GM21390 (cell line): Measurements from ENCODE around the gene ZBTB44.
"Not testable (repeated sequence)": the region's sequence is repeated elsewhere in the genome, so short reads cannot be mapped to it uniquely, and the experiment has no call there.

ENCODE experiments used
- ATAC-seq: cut with Tn5 transposase; IDR thresholded peaks from one replicate; pipeline ENCODE4 v1.9.1; 2021; ENCODE audit not compliant: unreplicated experiment

Gene ZBTB44

DNA sequence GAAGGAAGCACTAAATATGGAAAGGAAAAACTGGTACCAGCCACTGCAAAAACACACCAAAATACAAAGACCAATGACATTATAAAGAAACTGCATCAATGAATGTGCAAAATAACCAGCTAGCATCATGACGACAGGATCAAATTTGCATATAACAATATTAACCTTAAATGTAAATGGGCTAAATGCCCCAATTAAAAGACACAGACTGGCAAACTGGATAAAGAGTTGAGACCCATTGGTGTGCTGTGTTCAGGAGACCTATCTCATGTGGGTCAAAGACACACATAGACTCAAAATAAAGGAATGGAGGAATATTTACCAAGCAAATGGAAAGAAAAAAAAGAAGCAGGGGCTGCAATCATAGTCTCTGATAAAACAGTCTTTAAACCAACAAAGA, 63.0 kb downstream of the ZBTB44 start:
- not testable (repeated sequence) for ATAC-seq

DNA sequence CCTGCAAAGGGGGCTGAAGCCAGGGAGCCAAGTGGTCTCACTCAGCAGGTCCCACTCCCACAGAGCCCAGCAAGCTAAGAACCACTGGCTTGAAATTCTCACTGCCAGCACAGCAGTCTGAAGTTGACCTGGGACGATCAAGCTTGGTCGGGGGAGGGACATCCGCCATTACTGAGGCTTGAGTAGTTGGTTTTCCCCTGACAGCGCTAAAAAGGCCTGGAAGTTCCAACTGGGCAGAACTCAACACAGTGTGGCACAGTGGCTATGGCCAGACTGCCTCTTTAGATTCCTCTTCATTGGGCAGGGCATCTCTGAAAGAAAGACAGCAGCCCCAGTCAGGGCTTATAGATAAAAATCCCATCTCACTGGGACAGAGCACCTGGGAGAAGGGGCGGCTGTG, 64.8 kb downstream of the ZBTB44 start:
- not testable (repeated sequence) for ATAC-seq

DNA sequence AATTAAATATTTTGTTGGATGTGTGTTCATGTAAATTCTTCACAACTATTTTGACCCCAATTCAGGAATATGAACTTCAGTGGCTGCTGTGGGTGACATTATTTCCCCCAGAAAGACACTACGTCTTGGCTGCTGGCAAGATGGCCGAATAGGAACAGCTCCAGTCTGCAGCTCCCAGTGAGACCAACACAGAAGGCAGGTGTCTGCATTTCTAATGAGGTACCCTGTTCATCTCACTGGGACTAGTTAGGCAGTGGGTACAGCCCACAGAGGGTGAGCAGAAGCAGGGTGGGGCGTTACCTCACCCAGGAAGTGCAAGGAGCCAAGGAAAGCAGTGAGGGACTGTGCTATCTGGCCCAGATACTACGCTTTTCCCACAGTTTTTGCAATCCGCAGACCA, 65.3 kb downstream of the ZBTB44 start:
- ATAC-seq = no peak

DNA sequence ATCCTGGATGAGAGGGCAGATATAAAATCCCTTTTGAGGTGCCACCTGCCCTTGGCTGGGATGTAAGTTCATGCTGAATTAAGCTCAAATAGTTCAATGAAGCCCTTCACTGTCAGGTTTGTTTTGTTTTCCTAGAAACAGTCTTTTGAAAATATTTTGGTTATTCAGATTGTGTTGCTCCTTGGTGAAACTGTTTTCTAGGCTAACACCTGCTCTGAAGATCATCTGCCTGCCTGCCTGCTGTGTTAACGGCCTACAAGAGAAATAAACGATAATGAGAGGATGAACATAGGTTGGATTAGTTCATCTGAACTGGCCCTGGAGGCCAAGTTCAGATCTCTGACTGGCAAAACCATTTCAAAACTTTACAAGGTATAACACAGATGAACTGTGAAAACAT, 67.4 kb downstream of the ZBTB44 start:
- ATAC-seq = no peak

DNA sequence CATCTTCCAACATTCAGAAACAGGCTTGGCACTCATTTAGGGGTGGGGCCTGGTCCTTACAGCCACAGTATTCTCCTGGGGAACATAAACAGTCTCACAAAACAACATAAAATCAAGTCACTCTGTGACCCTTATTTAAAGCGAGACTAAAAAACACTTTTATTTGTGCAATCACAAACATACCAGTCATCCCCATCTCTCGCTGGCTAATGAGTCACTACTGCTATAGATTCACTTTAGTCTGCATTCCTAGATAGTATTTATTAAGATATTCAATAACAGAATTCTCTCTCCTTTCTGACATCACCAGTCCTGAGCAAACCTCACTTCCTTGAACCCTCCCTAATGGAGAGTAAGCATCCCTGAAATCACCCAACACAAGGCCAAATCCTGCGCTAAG, 68.0 kb downstream of the ZBTB44 start:
- ATAC-seq = no peak

DNA sequence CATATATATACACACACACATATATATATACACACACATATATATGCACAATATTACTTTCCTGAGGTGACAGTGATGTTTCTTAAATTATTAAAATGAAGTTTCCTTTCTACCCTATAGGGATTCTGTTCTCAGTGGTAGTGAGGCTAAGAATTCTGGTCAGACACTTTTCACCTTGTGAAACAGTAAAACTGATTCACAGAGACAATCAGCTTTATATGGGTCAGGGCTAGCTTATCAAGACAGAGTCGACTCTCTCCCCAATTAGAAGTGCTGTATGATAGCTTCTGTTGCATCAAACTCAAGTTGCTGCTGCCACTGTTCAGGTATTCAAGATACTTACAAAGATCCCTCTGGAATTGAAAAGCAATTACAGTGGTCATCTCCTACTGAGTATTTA, 68.4 kb downstream of the ZBTB44 start:
- ATAC-seq = no peak

DNA sequence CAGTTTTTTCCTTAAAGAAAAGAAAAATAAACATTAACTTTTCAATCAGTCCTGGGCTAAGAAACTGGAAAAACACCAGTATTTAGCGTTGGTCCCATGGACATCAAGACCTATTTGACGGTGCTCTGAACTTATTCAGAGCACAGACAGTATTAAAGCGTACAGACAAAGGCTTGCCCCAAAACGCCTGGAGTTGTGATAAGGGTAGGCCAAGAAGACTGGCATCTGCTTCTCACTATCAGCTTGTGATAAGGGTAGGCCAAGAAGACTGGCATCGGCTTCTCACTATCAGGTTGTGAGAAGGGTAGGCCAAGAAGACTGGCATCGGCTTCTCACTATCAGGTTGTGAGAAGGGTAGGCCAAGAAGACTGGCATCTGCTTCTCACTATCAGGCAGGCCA, 69.3 kb downstream of the ZBTB44 start:
- not testable (repeated sequence) for ATAC-seq

DNA sequence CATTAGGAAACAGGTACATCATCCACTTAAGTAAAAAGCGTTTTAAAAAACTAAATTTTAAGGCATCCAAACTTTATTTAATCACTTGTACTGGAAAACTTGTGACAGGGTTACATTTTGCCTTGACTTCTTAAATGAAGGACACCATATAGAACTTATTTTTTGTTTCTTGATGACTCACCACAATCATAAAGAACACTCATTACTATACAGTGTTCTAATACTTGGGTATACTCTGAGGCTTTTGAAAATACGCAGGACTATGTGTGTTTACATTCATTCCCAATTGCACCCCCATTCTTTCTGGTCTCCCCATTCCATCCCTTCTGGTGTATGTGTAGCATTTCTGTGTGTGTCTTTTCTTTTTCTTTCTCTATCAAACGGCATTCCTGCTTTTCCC, 69.9 kb downstream of the ZBTB44 start:
- ATAC-seq = no peak

DNA sequence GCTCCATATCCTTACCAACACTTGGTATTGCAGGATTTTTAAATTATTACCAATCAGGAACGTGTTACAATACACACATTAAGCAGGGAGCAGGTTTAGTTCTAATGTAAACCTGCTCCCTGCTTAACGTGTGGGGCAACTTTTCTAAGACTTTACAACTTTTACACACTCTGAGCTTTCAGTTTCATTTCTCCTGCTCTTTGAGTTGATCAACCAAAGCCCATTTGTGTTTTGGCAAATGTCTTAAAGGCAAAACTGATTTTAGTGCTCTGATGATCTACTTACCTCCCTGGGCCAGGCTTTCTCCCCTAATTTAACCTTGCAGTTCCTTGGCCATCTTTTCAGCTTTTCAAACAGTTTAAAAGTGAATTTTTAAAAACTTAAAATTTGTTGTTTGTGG, 70.9 kb downstream of the ZBTB44 start:
- peak; percentile 85 for ATAC-seq

DNA sequence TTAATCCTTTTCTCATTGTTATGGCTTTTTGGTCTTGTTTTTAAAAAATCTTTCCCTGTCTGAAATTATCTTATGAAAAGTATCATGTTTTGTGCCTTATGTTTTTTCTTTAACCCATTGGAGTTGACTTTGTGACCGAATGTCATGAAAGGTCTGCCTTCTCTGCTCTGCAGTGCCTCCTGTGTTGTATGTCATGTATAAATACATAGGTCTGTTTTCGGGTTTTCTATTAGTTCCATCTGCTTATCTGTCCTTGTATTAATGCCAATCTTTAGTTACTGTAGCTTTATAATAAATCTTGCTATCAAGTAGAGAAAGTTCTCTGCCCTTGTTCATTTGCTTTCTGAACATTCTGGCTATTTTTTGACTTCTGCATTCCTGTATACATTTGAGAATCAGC, 73.0 kb downstream of the ZBTB44 start:
- no peak for ATAC-seq

DNA sequence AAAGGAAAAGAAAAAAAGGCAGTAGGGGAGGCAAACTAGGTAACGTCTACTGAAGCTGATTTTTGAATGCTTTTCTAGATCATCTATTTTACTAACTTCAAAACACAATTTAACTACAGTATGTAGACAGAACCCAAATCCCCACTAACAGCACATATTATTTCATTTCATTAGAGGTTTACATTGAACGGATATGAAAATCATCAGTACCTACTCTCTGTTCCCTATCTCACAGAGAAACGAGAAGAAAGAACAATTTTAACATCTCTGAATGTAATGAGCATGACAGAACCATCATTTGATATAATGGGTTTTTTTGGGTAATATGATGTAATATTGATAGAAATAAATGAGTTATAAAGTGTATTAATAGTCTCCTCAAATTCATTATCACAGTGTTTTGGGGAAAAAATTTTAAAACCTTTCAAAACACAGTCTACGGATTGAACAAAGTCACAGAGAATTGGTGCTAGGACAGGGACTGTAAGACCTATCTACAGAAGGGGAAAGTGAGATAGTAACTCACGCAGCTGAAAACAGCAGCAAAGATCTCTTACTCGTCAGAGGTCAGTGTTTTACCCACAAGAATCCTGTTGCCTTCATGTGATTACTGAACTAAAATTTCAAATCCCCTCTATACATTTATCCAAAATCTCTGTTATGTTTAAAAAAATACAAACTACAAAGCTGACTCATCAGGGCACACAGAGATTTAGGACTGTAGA, 77.3 kb downstream of the ZBTB44 start:
- peak; percentile 51 for ATAC-seq

DNA sequence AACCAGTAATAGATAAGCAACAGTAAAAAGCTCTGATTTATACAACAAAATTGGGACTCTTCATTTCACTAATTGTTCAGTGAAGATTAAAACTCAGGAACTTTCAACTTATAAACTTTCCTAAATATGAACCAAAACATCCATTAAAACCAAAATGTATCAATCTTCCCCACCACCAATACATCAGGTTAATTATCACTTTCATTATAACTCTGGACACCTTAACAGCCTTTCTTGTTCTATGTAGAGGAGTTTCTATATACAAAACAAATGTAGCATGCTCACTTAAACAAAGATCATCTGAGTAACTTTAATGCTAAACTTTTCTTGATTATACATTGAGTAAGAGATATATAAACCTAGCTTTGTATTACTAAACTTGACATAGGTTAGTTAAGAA, 80.4 kb downstream of the ZBTB44 start:
- ATAC-seq = no peak

DNA sequence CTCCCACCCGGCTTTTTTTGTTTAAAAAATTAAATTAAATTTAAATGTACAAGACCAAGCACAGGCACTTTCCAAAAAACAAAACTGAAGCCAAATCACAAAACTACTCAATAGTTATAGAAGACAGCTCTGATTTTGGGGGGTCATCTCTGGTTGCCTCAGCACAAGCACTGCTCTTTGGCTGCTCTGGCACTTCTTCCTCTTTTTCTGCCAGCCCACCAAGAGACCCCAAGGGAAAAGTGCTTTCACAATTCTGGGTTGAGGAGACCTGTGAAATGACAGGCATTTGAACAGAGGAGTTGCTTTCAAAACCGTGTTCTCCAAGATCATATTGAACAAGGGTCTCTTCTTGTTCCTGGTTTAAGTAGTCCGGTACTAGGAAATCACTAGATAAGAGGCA, 80.8 kb downstream of the ZBTB44 start:
- ATAC-seq = not testable (repeated sequence)

DNA sequence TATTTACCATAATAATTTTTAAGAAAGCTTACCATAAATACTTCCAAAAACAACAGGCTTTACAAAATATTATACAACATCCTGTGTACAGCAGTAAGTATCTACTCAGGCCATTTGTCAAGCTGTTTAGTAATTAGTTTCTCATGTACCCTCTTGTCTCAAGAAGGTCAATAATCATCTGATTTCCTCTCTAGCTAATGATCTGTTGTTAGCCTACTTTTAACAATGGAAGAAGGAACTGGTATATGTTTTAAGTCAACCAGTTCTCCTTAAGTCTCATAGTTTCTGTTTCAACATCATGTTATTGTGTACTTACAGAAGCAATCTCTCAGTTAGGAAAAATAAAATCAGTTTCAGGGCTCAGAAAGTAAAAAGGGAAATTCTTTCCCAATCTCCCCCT, 81.2 kb downstream of the ZBTB44 start:
- not testable (repeated sequence) for ATAC-seq

DNA sequence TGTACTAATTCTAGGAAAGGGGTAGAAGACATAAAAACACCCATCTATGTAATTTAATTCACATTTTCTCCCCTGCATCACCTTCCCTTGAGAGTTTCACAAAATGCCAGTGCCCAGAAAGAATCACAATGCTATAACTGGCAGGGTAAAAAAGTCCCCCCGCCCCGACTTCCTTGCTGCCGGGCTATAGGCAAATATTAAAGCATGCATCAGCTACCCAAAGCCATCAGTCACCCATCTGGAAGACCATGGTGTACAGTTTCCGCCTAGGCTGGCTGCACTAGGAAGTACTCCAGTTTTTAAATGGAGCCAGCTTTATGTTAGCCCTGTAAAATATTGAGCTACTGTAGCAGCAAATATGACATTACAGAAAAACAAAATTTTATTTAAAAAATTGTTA, 87.3 kb downstream of the ZBTB44 start:
- no peak for ATAC-seq

DNA sequence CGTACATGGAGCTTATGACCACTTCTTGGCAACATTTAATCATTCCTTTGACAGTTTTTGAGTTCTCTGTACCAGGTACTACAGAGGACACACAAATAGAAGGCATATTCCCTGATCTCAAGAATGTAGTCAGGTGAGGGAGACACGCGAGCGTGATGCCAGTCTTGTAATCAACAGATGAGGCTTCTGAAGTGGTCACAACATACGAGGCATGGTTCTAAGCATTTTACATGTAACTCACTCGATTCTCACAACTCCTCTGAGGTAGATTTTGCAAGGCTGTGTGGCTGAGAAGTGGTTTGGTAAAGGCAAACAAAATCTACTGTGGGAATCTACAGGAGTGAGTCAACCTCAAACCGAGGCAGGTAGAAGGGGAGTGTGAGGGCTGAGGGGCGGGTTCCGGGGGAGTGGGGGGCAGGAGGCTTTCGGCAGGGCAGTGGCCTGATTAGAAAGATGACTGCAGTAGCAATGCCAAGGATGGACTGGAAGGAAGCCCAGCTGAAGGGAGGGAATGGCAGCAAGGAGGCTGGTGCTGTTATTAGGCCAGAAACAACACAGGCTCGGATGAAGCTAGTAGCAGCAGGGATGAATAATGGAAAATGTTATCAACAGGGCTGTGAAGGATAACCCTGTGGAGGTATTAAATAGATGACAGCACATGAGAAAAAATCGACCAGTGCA, 91.3 kb downstream of the ZBTB44 start:
- ATAC-seq = no peak

DNA sequence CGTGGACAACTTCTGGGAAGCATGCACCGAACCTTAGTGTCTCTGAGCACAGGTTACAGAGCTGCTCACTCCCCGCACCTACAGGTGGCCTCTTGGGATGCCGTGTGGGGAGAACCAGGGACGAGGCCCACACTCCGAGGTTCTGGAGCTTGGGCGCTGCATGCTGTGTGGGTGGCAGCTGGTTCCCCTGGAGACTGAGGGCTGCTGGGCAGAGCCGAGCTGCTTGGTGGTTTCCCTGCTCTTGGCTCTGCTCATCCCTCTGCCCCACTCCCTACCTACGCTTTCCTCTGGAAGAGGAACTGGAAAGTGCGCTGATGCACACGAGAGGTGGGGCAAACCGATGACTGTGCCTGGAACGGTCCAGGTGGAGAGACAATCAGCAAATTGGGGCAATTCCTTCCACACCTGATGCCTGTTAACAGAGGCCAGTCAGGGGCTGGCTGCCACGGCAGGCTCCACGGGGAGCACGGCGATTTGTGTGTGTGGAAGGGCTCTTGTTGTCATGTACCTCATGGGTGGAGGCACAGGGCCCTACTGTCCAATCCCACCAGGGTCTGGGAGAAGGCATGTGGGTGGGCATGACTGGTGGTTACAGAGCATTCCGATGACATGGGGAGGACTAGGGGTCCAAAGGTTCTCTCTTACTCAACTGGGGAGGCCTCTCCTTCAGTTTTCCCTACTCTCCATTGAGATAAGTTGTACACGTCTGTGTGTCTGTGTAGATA, 94.2 kb downstream of the ZBTB44 start:
- ATAC-seq = no peak

DNA sequence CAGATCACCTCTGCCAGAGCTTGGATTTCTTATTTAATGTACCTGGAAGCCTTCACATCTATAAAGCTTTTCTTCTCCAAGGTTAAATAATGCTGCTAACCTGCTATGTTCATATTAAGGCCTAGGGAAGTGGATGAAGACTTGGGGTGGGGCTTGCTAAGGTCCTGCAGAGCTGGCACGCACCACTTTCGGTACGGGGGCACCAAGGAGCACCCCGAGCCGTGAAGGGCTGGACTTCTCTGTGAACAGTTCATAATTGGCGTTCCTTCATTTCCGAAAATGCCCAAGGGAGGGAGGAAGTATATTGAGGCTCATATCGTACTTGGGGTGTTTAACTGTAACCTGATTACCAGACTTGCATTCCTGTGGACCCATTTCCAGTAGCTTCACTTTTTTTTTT, 95.6 kb downstream of the ZBTB44 start:
- ATAC-seq = no peak

DNA sequence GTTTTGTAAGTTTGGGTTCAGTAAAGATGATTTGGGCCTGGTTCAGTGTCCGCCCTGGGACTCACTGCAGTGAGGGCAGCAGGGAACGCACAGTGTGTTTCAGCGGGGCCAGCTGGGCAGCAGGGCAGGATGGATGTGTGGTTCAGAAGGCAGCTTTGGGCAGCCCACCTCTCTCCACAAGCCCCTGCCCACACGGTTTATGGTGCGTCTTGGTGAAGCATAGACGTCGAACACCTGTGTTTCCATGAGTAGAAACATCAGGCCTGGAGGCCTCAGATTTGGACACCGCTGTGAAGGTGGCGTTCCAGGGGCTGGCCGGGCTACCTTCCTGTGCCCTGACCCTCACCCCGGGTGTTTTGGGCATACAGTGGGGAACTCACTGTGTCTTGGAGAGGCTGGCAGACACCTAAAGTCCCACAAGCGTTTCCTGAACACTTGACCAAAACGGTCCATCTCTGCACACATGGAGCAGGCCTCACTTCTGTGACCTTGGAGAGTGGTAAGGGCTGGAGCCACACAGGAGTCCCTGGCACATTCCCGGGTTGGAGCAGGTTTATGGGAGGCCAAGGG, 96.1 kb downstream of the ZBTB44 start:
- no peak for ATAC-seq

DNA sequence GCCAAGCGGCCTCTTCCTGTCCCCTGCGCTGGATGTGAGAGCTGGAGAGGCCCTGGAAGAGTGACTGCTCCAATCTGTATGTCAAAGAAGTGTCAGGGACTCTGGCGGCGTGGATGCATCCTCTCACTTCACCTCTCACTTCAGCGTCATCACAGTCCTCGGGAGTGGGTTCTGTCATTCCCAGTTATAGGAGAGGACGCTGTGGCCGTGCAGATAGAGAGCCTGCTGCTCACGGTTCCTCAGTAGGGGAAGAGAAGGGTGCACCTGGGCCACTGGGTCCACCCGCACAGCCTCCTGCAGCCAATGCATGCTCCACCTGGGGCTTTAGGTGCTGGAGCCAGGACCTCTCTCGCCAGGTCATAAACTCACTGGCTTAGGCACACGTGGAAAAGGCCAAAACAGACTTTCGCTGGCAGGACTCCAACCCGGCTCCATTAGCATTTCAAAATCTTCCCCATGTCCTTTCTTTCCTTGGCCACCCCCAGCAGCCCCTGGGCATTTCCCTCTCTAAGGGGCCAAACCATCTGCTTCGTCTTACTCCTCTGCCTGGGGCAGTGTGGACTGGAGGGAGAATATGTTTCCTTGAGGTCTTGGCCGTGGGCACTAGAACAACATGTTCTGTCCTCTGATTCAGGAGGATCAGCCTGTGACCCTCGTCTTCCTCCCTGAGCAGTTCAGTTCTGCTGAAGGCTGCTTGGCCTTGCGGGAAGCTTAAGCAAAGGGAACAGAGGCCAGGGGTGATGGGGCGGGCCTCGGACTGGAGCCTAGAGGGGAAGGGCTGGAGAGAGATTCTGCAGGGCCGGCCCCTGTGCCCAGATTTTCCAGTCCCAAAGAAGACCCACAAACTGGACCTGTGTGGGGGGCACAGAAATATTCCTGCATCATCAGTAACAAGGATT, 97.3 kb downstream of the ZBTB44 start:
- no peak for ATAC-seq
